H1 (cell line): Measurements from ENCODE around the gene ABHD16B. TPM values are rescaled to one million over a fixed set of nuclear protein-coding genes. Genes with fewer than 3 reads are reported as not detected.

ENCODE experiments used
- CTCF ChIA-PET: fragments of 300-600 bp; sonication (Branson Sonifier 250); formaldehyde crosslinking; loops from one replicate; lab custom pipeline; 2021; ENCODE audit not compliant: partially characterized antibody; lab: Charles Lee
- POLR2A ChIA-PET: fragments of 300-600 bp; sonication (Branson Sonifier 250); formaldehyde crosslinking; loops from one replicate; lab custom pipeline; 2021; ENCODE audit warnings: inconsistent platforms; ENCODE audit not compliant: partially characterized antibody; lab: Charles Lee
- DNase-seq, 2 experiments: peaks; one replicate each; pipeline versions ENCODE4 v3.0.0 to v3.0.0-alpha.2; 2010 to 2022; ENCODE audit warnings: low spot score in 2 of 2, low read depth in 1 of 2, mixed read lengths in 1 of 2
- FAIRE-seq: peaks from 2 replicates; lab custom pipeline; 2011; peaks lifted over from hg19 to GRCh38; lab: Jason Lieb, UNC
- H2AFZ ChIP-seq: 2 replicates; pipeline ENCODE4 v1.8.1; 2012; ENCODE audit warnings: low read length, inconsistent platforms
- H2AK5ac ChIP-seq: 2 replicates; pipeline ENCODE4 v1.6.1; 2013; ENCODE audit warnings: low read depth, low read length
- H2BK120ac ChIP-seq: replicated peaks from 2 replicates; pipeline ENCODE3; 2013; ENCODE audit warnings: low read depth, low read length, inconsistent platforms
- H2BK12ac ChIP-seq: 2 replicates; pipeline ENCODE4 v1.6.1; 2013; ENCODE audit warnings: low read depth, low read length
- H2BK15ac ChIP-seq: 2 replicates; pipeline ENCODE4 v1.6.1; 2013; ENCODE audit warnings: low read length
- H2BK20ac ChIP-seq: 2 replicates; pipeline ENCODE4 v1.6.1; 2013; ENCODE audit warnings: low read length
- H2BK5ac ChIP-seq: 2 replicates; pipeline ENCODE4 v1.6.1; 2013; ENCODE audit warnings: low read depth, low read length
- H3K14ac ChIP-seq: 2 replicates; pipeline ENCODE4 v1.6.1; 2013; ENCODE audit warnings: inconsistent platforms; ENCODE audit not compliant: insufficient read length
- H3K18ac ChIP-seq: 2 replicates; pipeline ENCODE4 v1.6.1; 2013; ENCODE audit warnings: low read length; ENCODE audit errors: extremely low read depth
- H3K23ac ChIP-seq: 2 replicates; pipeline ENCODE4 v1.6.1; 2013; ENCODE audit warnings: inconsistent platforms; ENCODE audit not compliant: insufficient read length
- H3K23me2 ChIP-seq: 2 replicates; pipeline ENCODE4 v1.6.1; 2013; ENCODE audit warnings: low read depth, low read length
- H3K27ac ChIP-seq: 2 replicates; pipeline ENCODE4 v1.6.1; 2011; ENCODE audit warnings: low read depth, low read length, inconsistent platforms
- H3K27me3 ChIP-seq, 4 experiments: replicated peaks in 1 of 4; 1 replicate in 1 of 4; 2 replicates in 3 of 4; pipeline versions ENCODE4 v1.6.1 to v1.8.1; 2011 to 2013; ENCODE audit warnings: low read length in 3 of 4, mild to moderate bottlenecking in 3 of 4, inconsistent platforms in 2 of 4, mixed read lengths in 2 of 4, moderate library complexity in 1 of 4; ENCODE audit not compliant: control insufficient read depth in 3 of 4, insufficient read depth in 3 of 4; ENCODE audit errors: extremely low read depth in 1 of 4
- H3K36me3 ChIP-seq, 4 experiments: 2 replicates each; pipeline versions ENCODE4 v1.6.1 to v1.8.1; 2011 to 2013; ENCODE audit warnings: mild to moderate bottlenecking in 4 of 4, low read length in 3 of 4, moderate library complexity in 2 of 4, control low read depth in 1 of 4, inconsistent platforms in 1 of 4; ENCODE audit not compliant: insufficient read depth in 4 of 4, control insufficient read depth in 2 of 4
- H3K4ac ChIP-seq: replicated peaks from 2 replicates; pipeline ENCODE3; 2013; ENCODE audit warnings: low read length, low read depth, mixed read lengths, inconsistent platforms; ENCODE audit not compliant: insufficient read length
- H3K4me1 ChIP-seq, 4 experiments: replicated peaks in 1 of 4; 1 replicate in 1 of 4; 2 replicates in 3 of 4; pipeline versions ENCODE4 v1.6.1 to v1.8.1; 2011 to 2013; ENCODE audit warnings: low read length in 3 of 4, inconsistent platforms in 2 of 4, mixed read lengths in 1 of 4; ENCODE audit not compliant: insufficient read depth in 4 of 4, control insufficient read depth in 3 of 4
- H3K4me2 ChIP-seq, 2 experiments: 2 replicates each; pipeline versions ENCODE4 v1.6.1 to v1.8.1; 2011 to 2013; ENCODE audit warnings: low read depth in 2 of 2, low read length in 2 of 2, control low read depth in 1 of 2, inconsistent platforms in 1 of 2, mild to moderate bottlenecking in 1 of 2; ENCODE audit not compliant: insufficient read depth in 1 of 2
- H3K4me3 ChIP-seq, 4 experiments: fragments of 200-600, 300-600 bp in 1 of 4; sonication (generic), shearing (Covaris generic), sonication (Bioruptor Twin) in 1 of 4; 2 replicates each; pipeline versions ENCODE4 v1.5.1 to v1.8.1; 2011 to 2016; ENCODE audit warnings: low read length in 4 of 4, low read depth in 3 of 4, control low read depth in 2 of 4, inconsistent platforms in 2 of 4, mild to moderate bottlenecking in 2 of 4, mixed read lengths in 1 of 4, moderate library complexity in 1 of 4; ENCODE audit not compliant: insufficient read depth in 2 of 4; ENCODE audit errors: extremely low read depth in 1 of 4
- H3K56ac ChIP-seq: replicated peaks from 2 replicates; pipeline ENCODE3; 2013; ENCODE audit warnings: low read depth, mild to moderate bottlenecking, mixed read lengths, low read length, inconsistent platforms; ENCODE audit not compliant: insufficient read length
- H3K79me1 ChIP-seq: 2 replicates; pipeline ENCODE4 v1.6.1; 2013; ENCODE audit warnings: low read depth, low read length, control low read depth
- H3K79me2 ChIP-seq, 2 experiments: 2 replicates each; pipeline versions ENCODE4 v1.6.1 to v1.8.1; 2012 to 2013; ENCODE audit warnings: low read length in 2 of 2, mild to moderate bottlenecking in 2 of 2, inconsistent platforms in 1 of 2; ENCODE audit not compliant: insufficient read depth in 2 of 2, control insufficient read depth in 1 of 2
- H3K9ac ChIP-seq, 4 experiments: replicated peaks in 1 of 4; 1 replicate in 1 of 4; 2 replicates in 3 of 4; pipeline versions ENCODE4 v1.6.1 to v1.8.1; 2011 to 2013; ENCODE audit warnings: low read depth in 3 of 4, low read length in 3 of 4, control low read depth in 2 of 4, mild to moderate bottlenecking in 2 of 4, moderate library complexity in 2 of 4, inconsistent platforms in 1 of 4; ENCODE audit errors: extremely low read depth in 1 of 4
- H3K9me3 ChIP-seq, 2 experiments: 2 replicates each; pipeline versions ENCODE4 v1.6.1 to v1.8.1; 2012 to 2013; ENCODE audit warnings: mild to moderate bottlenecking in 2 of 2, moderate library complexity in 2 of 2, control low read depth in 1 of 2, inconsistent platforms in 1 of 2, low read depth in 1 of 2, low read length in 1 of 2, mixed read lengths in 1 of 2; ENCODE audit not compliant: insufficient read depth in 2 of 2
- H4K20me1 ChIP-seq, 2 experiments: replicated peaks in 1 of 2; 2 replicates each; pipeline versions ENCODE3 to v1.8.1; 2011 to 2013; ENCODE audit warnings: inconsistent platforms in 2 of 2, low read length in 2 of 2, mild to moderate bottlenecking in 1 of 2; ENCODE audit not compliant: insufficient read depth in 2 of 2, control insufficient read depth in 1 of 2
- H4K5ac ChIP-seq: 2 replicates; pipeline ENCODE4 v1.6.1; 2013; ENCODE audit warnings: low read length, low read depth, mixed read lengths, inconsistent platforms; ENCODE audit not compliant: insufficient read length
- H4K8ac ChIP-seq: 2 replicates; pipeline ENCODE4 v1.8.0; 2013; ENCODE audit warnings: mild to moderate bottlenecking, moderate library complexity, low read length, inconsistent platforms; ENCODE audit not compliant: insufficient read depth; ENCODE audit errors: extremely low read depth
- H4K91ac ChIP-seq: replicated peaks from 2 replicates; pipeline ENCODE3; 2013; ENCODE audit warnings: low read length, mixed read lengths, inconsistent platforms; ENCODE audit not compliant: insufficient read length
- BRCA1 ChIP-seq: IDR thresholded peaks from 2 replicates; pipeline ENCODE4 v1.6.1; 2012; ENCODE audit warnings: low read depth, low read length, improper control_type of control experiment
- CREB1 ChIP-seq: IDR thresholded peaks from 2 replicates; pipeline ENCODE4 v1.6.1; 2012; ENCODE audit warnings: inconsistent platforms
- MAX ChIP-seq: IDR thresholded peaks from 2 replicates; pipeline ENCODE4 v1.6.1; 2012; ENCODE audit warnings: inconsistent platforms
- NANOG ChIP-seq: IDR thresholded peaks from 2 replicates; pipeline ENCODE4 v1.6.1; 2011; ENCODE audit warnings: low read length, low read depth, mild to moderate bottlenecking, inconsistent platforms; ENCODE audit not compliant: insufficient read depth, poor library complexity, severe bottlenecking
- SP1 ChIP-seq: IDR thresholded peaks from 2 replicates; pipeline ENCODE4 v1.6.1; 2011; ENCODE audit warnings: low read depth, low read length
- WGBS, 2 experiments: shearing (Covaris generic) in 1 of 2; methylation state at CpG; one replicate each; pipeline versions ENCODE4 v1.1.6 to v1.1.7; 2013 to 2015; ENCODE audit warnings: low lambda C conversion rate in 2 of 2, mixed read lengths in 2 of 2, inconsistent platforms in 1 of 2, low coverage in 1 of 2, missing lambda C conversion rate in 1 of 2; ENCODE audit not compliant: insufficient replicate concordance in 2 of 2, insufficient coverage in 1 of 2, insufficient read length in 1 of 2; ENCODE audit errors: extremely low coverage in 1 of 2, missing lambda C conversion rate in 1 of 2; 5-methylcytosine and 5-hydroxymethylcytosine counted together
- polyA plus RNA-seq, 7 experiments: library from polyadenylated mRNA; depleted of rRNA in 3 of 7; stranded (reverse) in 5 of 7; unstranded in 2 of 7; fragments of >200 nt in 5 of 7; fragments of 200-250 nt in 2 of 7; gene quantifications; 1 replicate in 5 of 7; 2 replicates in 1 of 7; 4 replicates in 1 of 7; pipeline versions ENCODE4 v1.2.1 to v1.2.3, GENCODE V29; 2011 to 2013; ENCODE audit warnings: missing spikeins in 2 of 7, mixed read lengths in 2 of 7
- total RNA-seq: library from RNA; stranded (reverse); fragmentation: NEBNext Ultra II Directional; extraction: Animal tissue kit (Norgen Biotek cat#: 25700); gene quantifications from 2 replicates; pipeline ENCODE4 v1.2.1, GENCODE V29; 2021

ABHD16B gene
- total and polyA plus RNA-seq, 2 of the 8 experiments (the other 6 are each of a cell fraction or from before 2014, with no cell fraction given) = not detected

GRCh38 chr20:63856098-63856511 lies 5.2 kb upstream of the ABHD16B start:
- Histone ChIP-seq H2BK120ac (no peak overlapping the region), H4K91ac (peak overlapping the region; percentile 83), H2BK20ac (no peak overlapping the region), H3K27me3 (no peaks in the 10 kb centered on the region), H3K4me3 (peak overlapping the region in 3 of 4 experiments; percentile 8 to 56 (median 19); a peak in 4 of 8 replicates), H2AFZ (no peak overlapping the region), H3K79me1 (no peaks in the 10 kb centered on the region), H3K4me2 (peak overlapping the region; percentile 61 to 74), H2BK5ac (peak overlapping the region; percentile 78; the same call in 1 of the 2 replicates), H3K56ac (peak overlapping the region; percentile 8), H3K23ac (no peak overlapping the region), H2BK12ac (peak overlapping the region; percentile 87; the same call in 1 of the 2 replicates), H3K4ac (peak overlapping the region; percentile 13), H3K79me2 (no peaks in the 10 kb centered on the region), H3K9ac (no peak overlapping the region), H3K27ac (no peak overlapping the region), H3K36me3 (0 out of 8 replicates have a peak, but pooled peaks cover 0 to under 1% (median 0%) of the 10 kb centered on the region in 4 experiments), H3K9me3 (no peaks in the 10 kb centered on the region), H4K5ac (no peak overlapping the region), H3K4me1 (peaks cover 7 to 47% (median 43%) of the 10 kb centered on the region in 4 experiments), H3K18ac (peak overlapping the region; percentile 90; the same call in 1 of the 2 replicates), H4K20me1 (no peaks in the 10 kb centered on the region), H4K8ac (peak overlapping the region; percentile 82; the same call in 1 of the 2 replicates), H3K23me2 (peaks cover 8% of the 10 kb centered on the region; the same call in 1 of the 2 replicates), H3K14ac (no peak overlapping the region), H2BK15ac (no peak overlapping the region), H2AK5ac (no peak overlapping the region)
- no peak for FAIRE-seq
- peak in 1 of 2 experiments; percentile 88 for DNase-seq
- POLR2A ChIA-PET = interaction anchor here (0.8 to 4.9 kb wide), 7 partner anchors 9 to 186 kb away, joined by 3 to 34 read pairs (median 3); partner anchors contain the start of gene TPD52L2
- CTCF ChIA-PET = interaction anchor here (0.7 to 3.1 kb wide), 9 partner anchors 8 to 124 kb away, joined by 3 to 13 read pairs (median 5); partner anchors contain the start of genes PRPF6 and TPD52L2
- WGBS, 2 experiments = 40% methylated on average over 22 of the region's 22 CpGs; no CpG with 5 or more reads in 1 of the 2 experiments
- TF ChIP-seq SP1 (peak; percentile 90), NANOG (no peak), MAX (peak; percentile 65), BRCA1 (no peak), CREB1 (peak; percentile 53; the same call in 1 of the 2 replicates)
